ENCODE measurements around the gene TSEN54.

TSEN54 gene

GRCh38 chr17:75570034-75570676, 53.8 kb downstream of the TSEN54 start:
- DNase-seq, result no peak

- DNase-seq, result no peak
These were observed 54.4 kb downstream of the TSEN54 start for GRCh38 chr17:75570772-75571171.

- DNase-seq, result no peak
These were observed 55.0 kb downstream of the TSEN54 start for GRCh38 chr17:75571197-75571884.

- DNase-seq, result no peak
These were observed 55.5 kb downstream of the TSEN54 start for GRCh38 chr17:75571885-75572215.

GRCh38 chr17:75572713-75573539, 56.6 kb downstream of the TSEN54 start:
- no peak for DNase-seq

- DNase-seq, result no peak
These were observed 57.2 kb downstream of the TSEN54 start for GRCh38 chr17:75573540-75573957.

GRCh38 chr17:75573994-75574393, 57.7 kb downstream of the TSEN54 start:
- DNase-seq, result no peak
